WTC11 (cell line): ENCODE measurements around the gene C1QTNF12. TPM values are rescaled to one million over a fixed set of nuclear protein-coding genes. Genes with fewer than 3 reads are reported as not detected.

Source experiments
- ATAC-seq: fragments of 200-7000 bp; cut with Tn5 transposase; 2 replicates; pipeline ENCODE4 v1.10.0; 2021; ENCODE audit warnings: mild to moderate bottlenecking, moderate library complexity
- CTCF ChIA-PET: fragments of 300-600 bp; sonication (Branson Sonifier 250); formaldehyde crosslinking; loops from one replicate; lab custom pipeline; 2021; ENCODE audit warnings: antibody characterized with exemption; lab: Charles Lee
- POLR2A ChIA-PET: fragments of 350-600 bp; sonication (Branson Sonifier 250); formaldehyde crosslinking; loops from one replicate; lab custom pipeline; 2021; ENCODE audit warnings: antibody characterized with exemption; lab: Charles Lee
- DNase-seq: peaks from one replicate; pipeline ENCODE4 v3.0.0; 2021; ENCODE audit warnings: low spot score
- H3K27ac Mint-ChIP-seq: 2 replicates; pipeline ENCODE4 v1.8.0; 2021; ENCODE audit warnings: mixed read lengths
- H3K27me3 Mint-ChIP-seq: 2 replicates; pipeline ENCODE4 v1.8.0; 2021; ENCODE audit warnings: low read depth, mild to moderate bottlenecking, moderate library complexity, mixed read lengths
- H3K36me3 Mint-ChIP-seq: 2 replicates; pipeline ENCODE4 v1.8.0; 2021; ENCODE audit warnings: mixed read lengths
- H3K4me1 Mint-ChIP-seq: 2 replicates; pipeline ENCODE4 v1.8.0; 2022; ENCODE audit warnings: mixed read lengths
- H3K4me3 Mint-ChIP-seq: 2 replicates; pipeline ENCODE4 v1.8.0; 2021; ENCODE audit warnings: mild to moderate bottlenecking, moderate library complexity, mixed read lengths
- H3K9me3 Mint-ChIP-seq: 2 replicates; pipeline ENCODE4 v1.8.0; 2021; ENCODE audit warnings: mixed read lengths
- CREB1 ChIP-seq: sonication (generic); formaldehyde crosslinking; IDR thresholded peaks from 2 replicates; pipeline ENCODE4 v1.8.0; 2023; ENCODE audit warnings: mild to moderate bottlenecking, missing genetic modification reagents
- JAZF1 ChIP-seq: fragments of 250-450 bp; sonication (Bioruptor Pico); IDR thresholded peaks from 2 replicates; pipeline ENCODE4 v1.9.0; 2021; ENCODE audit warnings: moderate library complexity, mild to moderate bottlenecking, inconsistent platforms
- KAT7 ChIP-seq: sonication (generic); formaldehyde crosslinking; IDR thresholded peaks from 2 replicates; pipeline ENCODE4 v1.8.1; 2023; ENCODE audit warnings: missing genetic modification reagents, mild to moderate bottlenecking, borderline replicate concordance
- NFATC4 ChIP-seq: fragments of 250-450 bp; sonication (Bioruptor Pico); IDR thresholded peaks from 2 replicates; pipeline ENCODE4 v1.9.0; 2021; ENCODE audit warnings: mild to moderate bottlenecking
- SP1 ChIP-seq: sonication (generic); formaldehyde crosslinking; conservative IDR thresholded peaks from 2 replicates; pipeline ENCODE4 v1.8.1; 2022; ENCODE audit warnings: missing genetic modification reagents
- TEAD4 ChIP-seq: sonication (generic); formaldehyde crosslinking; IDR thresholded peaks from 2 replicates; pipeline ENCODE4 v1.8.0; 2022; ENCODE audit warnings: mild to moderate bottlenecking, missing genetic modification reagents
- TP53 ChIP-seq: sonication (generic); formaldehyde crosslinking; IDR thresholded peaks from 2 replicates; pipeline ENCODE4 v1.8.1; 2023; ENCODE audit warnings: mild to moderate bottlenecking, missing genetic modification reagents
- ZNF219 ChIP-seq: sonication (generic); formaldehyde crosslinking; IDR thresholded peaks from 2 replicates; pipeline ENCODE4 v1.8.0; 2023; ENCODE audit warnings: missing genetic modification reagents, mild to moderate bottlenecking, borderline replicate concordance
- ZNF317 ChIP-seq: sonication (generic); formaldehyde crosslinking; IDR thresholded peaks from 2 replicates; pipeline ENCODE4 v1.8.1; 2023; ENCODE audit warnings: low read depth, mild to moderate bottlenecking, moderate library complexity, missing genetic modification reagents, borderline replicate concordance
- ZNF671 ChIP-seq: fragments of 250-450 bp; sonication (Bioruptor Pico); IDR thresholded peaks from 2 replicates; pipeline ENCODE4 v1.8.0; 2021; ENCODE audit warnings: mild to moderate bottlenecking
- total RNA-seq: library from RNA; stranded (reverse); gene quantifications from 3 replicates; pipeline ENCODE4 v1.2.3, GENCODE V29; 2021
- TF ChIP-seq, protein P1 (sequence below): fragments of 250-450 bp; sonication (Bioruptor Pico); IDR thresholded peaks from 2 replicates; pipeline ENCODE4 v1.8.0; 2021; ENCODE audit warnings: mild to moderate bottlenecking
- TF ChIP-seq, protein P2 (sequence below): sonication (generic); formaldehyde crosslinking; IDR thresholded peaks from 2 replicates; pipeline ENCODE4 v1.8.0; 2022; ENCODE audit warnings: mild to moderate bottlenecking, missing genetic modification reagents
- TF ChIP-seq, protein P3 (sequence below): fragments of 200-600 bp; IDR thresholded peaks from 2 replicates; pipeline ENCODE4 v1.8.0; 2022; ENCODE audit warnings: antibody characterized with exemption
- TF ChIP-seq, protein P4 (sequence below): sonication (generic); formaldehyde crosslinking; IDR thresholded peaks from 2 replicates; pipeline ENCODE4 v1.8.0; 2023; ENCODE audit warnings: mild to moderate bottlenecking, missing genetic modification reagents
- TF ChIP-seq, protein P5 (sequence below): sonication (generic); formaldehyde crosslinking; IDR thresholded peaks from 2 replicates; pipeline ENCODE4 v1.8.1; 2022; ENCODE audit warnings: mild to moderate bottlenecking, moderate library complexity, missing genetic modification reagents
- TF ChIP-seq, protein P6 (sequence below): sonication (generic); formaldehyde crosslinking; IDR thresholded peaks from 2 replicates; pipeline ENCODE4 v1.8.0; 2022; ENCODE audit warnings: missing genetic modification reagents

C1QTNF12 gene
- total RNA-seq, 1 experiment from 2014 or later = 10.3 TPM

DNA sequence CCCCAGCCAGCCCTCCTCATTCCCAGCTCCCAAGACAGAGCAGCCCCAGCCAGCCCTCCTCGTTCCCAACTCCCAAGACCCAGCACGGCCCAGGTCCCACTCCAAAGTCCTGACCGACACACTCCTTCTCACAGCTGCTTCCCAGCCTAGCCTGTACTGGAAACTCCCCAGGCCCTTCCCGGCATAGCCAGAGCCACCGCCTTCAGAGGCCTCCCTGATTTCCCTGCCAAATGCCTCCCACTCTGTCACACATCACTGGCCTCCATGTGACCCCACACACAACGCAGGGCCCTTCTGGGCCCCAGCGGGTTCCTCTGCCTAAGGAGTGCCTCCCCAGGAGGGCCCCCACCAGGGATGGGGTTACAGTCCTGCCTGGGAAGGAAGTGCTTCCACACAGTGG lies 24.3 kb upstream of the C1QTNF12 start:
- TF ChIP-seq, protein P1, sequence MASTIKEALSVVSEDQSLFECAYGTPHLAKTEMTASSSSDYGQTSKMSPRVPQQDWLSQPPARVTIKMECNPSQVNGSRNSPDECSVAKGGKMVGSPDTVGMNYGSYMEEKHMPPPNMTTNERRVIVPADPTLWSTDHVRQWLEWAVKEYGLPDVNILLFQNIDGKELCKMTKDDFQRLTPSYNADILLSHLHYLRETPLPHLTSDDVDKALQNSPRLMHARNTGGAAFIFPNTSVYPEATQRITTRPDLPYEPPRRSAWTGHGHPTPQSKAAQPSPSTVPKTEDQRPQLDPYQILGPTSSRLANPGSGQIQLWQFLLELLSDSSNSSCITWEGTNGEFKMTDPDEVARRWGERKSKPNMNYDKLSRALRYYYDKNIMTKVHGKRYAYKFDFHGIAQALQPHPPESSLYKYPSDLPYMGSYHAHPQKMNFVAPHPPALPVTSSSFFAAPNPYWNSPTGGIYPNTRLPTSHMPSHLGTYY = no peak
- TF ChIP-seq ZNF671 (CRISPR knock-in tag) (no peak), CREB1 (no peak)
- DNase-seq (no peak), ATAC-seq (no peak)
- peaks cover 17% of the 10 kb centered on the region for H3K36me3 Mint-ChIP-seq
- peaks cover 23% of the 10 kb centered on the region for H3K4me1 Mint-ChIP-seq
- ChIA-PET POLR2A (no interaction called here), CTCF (interaction anchor here (1.6 kb wide), 1 partner anchor 21 kb away, joined by 4 read pairs; no protein-coding TSS in a partner anchor)
- no peaks in the 10 kb centered on the region for H3K9me3 Mint-ChIP-seq
- no peaks in the 10 kb centered on the region for H3K27me3 Mint-ChIP-seq
- peak overlapping the region; percentile 46 for H3K27ac Mint-ChIP-seq
- peak overlapping the region; percentile 55; the same call in 1 of the 2 replicates for H3K4me3 Mint-ChIP-seq

DNA sequence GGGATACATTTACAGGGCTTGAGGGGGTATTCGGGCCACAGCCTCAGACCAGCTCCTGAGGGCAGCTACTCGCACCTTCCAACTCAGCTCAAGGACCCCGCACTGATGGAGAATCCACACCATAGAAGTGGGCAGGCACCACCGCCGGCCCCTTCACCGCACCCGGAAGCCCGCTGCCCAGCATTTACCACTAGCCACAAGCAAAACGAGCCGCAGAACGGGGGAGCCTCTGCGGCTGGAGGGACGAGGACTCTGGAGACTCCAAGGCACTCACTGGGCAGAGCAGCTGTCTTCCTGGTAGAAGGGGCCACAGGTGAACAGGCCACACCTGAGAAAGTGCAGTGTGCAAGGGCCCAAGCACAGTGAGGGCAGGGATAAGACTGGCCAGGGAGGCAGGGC lies 21.8 kb upstream of the C1QTNF12 start:
- Mint-ChIP-seq H3K9me3 (no peaks in the 10 kb centered on the region), H3K27ac (no peak overlapping the region), H3K4me1 (peaks cover 20% of the 10 kb centered on the region), H3K4me3 (no peak overlapping the region), H3K27me3 (no peaks in the 10 kb centered on the region), H3K36me3 (peaks cover 22% of the 10 kb centered on the region)
- ATAC-seq = no peak
- TF ChIP-seq TP53 (CRISPR knock-in tag) = no peak
- TF ChIP-seq, protein P1 = no peak
- TF ChIP-seq, protein P2, sequence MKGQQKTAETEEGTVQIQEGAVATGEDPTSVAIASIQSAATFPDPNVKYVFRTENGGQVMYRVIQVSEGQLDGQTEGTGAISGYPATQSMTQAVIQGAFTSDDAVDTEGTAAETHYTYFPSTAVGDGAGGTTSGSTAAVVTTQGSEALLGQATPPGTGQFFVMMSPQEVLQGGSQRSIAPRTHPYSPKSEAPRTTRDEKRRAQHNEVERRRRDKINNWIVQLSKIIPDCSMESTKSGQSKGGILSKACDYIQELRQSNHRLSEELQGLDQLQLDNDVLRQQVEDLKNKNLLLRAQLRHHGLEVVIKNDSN = no peak
- no peak for TF ChIP-seq SP1 (CRISPR knock-in tag)
- no peak for TF ChIP-seq ZNF671 (CRISPR knock-in tag)
- TF ChIP-seq KAT7 (CRISPR knock-in tag) = no peak
- TF ChIP-seq, protein P3, sequence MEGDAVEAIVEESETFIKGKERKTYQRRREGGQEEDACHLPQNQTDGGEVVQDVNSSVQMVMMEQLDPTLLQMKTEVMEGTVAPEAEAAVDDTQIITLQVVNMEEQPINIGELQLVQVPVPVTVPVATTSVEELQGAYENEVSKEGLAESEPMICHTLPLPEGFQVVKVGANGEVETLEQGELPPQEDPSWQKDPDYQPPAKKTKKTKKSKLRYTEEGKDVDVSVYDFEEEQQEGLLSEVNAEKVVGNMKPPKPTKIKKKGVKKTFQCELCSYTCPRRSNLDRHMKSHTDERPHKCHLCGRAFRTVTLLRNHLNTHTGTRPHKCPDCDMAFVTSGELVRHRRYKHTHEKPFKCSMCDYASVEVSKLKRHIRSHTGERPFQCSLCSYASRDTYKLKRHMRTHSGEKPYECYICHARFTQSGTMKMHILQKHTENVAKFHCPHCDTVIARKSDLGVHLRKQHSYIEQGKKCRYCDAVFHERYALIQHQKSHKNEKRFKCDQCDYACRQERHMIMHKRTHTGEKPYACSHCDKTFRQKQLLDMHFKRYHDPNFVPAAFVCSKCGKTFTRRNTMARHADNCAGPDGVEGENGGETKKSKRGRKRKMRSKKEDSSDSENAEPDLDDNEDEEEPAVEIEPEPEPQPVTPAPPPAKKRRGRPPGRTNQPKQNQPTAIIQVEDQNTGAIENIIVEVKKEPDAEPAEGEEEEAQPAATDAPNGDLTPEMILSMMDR = no peak
- no peak for TF ChIP-seq CREB1
- no peak for TF ChIP-seq JAZF1
- no peak for TF ChIP-seq TEAD4 (CRISPR knock-in tag)
- TF ChIP-seq, protein P4, sequence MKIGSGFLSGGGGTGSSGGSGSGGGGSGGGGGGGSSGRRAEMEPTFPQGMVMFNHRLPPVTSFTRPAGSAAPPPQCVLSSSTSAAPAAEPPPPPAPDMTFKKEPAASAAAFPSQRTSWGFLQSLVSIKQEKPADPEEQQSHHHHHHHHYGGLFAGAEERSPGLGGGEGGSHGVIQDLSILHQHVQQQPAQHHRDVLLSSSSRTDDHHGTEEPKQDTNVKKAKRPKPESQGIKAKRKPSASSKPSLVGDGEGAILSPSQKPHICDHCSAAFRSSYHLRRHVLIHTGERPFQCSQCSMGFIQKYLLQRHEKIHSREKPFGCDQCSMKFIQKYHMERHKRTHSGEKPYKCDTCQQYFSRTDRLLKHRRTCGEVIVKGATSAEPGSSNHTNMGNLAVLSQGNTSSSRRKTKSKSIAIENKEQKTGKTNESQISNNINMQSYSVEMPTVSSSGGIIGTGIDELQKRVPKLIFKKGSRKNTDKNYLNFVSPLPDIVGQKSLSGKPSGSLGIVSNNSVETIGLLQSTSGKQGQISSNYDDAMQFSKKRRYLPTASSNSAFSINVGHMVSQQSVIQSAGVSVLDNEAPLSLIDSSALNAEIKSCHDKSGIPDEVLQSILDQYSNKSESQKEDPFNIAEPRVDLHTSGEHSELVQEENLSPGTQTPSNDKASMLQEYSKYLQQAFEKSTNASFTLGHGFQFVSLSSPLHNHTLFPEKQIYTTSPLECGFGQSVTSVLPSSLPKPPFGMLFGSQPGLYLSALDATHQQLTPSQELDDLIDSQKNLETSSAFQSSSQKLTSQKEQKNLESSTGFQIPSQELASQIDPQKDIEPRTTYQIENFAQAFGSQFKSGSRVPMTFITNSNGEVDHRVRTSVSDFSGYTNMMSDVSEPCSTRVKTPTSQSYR (CRISPR knock-in tag) = no peak
- TF ChIP-seq, protein P5, sequence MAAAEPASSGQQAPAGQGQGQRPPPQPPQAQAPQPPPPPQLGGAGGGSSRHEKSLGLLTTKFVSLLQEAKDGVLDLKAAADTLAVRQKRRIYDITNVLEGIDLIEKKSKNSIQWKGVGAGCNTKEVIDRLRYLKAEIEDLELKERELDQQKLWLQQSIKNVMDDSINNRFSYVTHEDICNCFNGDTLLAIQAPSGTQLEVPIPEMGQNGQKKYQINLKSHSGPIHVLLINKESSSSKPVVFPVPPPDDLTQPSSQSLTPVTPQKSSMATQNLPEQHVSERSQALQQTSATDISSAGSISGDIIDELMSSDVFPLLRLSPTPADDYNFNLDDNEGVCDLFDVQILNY (CRISPR knock-in tag) = no peak
- no peak for TF ChIP-seq NFATC4 (CRISPR knock-in tag)
- no peak for TF ChIP-seq ZNF219 (CRISPR knock-in tag)
- TF ChIP-seq, protein P6, sequence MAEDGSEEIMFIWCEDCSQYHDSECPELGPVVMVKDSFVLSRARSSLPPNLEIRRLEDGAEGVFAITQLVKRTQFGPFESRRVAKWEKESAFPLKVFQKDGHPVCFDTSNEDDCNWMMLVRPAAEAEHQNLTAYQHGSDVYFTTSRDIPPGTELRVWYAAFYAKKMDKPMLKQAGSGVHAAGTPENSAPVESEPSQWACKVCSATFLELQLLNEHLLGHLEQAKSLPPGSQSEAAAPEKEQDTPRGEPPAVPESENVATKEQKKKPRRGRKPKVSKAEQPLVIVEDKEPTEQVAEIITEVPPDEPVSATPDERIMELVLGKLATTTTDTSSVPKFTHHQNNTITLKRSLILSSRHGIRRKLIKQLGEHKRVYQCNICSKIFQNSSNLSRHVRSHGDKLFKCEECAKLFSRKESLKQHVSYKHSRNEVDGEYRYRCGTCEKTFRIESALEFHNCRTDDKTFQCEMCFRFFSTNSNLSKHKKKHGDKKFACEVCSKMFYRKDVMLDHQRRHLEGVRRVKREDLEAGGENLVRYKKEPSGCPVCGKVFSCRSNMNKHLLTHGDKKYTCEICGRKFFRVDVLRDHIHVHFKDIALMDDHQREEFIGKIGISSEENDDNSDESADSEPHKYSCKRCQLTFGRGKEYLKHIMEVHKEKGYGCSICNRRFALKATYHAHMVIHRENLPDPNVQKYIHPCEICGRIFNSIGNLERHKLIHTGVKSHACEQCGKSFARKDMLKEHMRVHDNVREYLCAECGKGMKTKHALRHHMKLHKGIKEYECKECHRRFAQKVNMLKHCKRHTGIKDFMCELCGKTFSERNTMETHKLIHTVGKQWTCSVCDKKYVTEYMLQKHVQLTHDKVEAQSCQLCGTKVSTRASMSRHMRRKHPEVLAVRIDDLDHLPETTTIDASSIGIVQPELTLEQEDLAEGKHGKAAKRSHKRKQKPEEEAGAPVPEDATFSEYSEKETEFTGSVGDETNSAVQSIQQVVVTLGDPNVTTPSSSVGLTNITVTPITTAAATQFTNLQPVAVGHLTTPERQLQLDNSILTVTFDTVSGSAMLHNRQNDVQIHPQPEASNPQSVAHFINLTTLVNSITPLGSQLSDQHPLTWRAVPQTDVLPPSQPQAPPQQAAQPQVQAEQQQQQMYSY (CRISPR knock-in tag) = no peak
- TF ChIP-seq ZNF317 (CRISPR knock-in tag) = no peak
- DNase-seq = no peak
- CTCF ChIA-PET = interaction anchor here (0.6 kb wide), 1 partner anchor 59 kb away, joined by 3 read pairs; no protein-coding TSS in a partner anchor
- POLR2A ChIA-PET = interaction anchor here (0.6 kb wide), 1 partner anchor 21 kb away, joined by 4 read pairs; no protein-coding TSS in a partner anchor
